PC-3 (cell line): ENCODE measurements around the gene LCLAT1.

Experiments
- EZH2 ChIP-seq: fragments of 300-600 bp; sonication (generic); IDR thresholded peaks from one replicate; pipeline ENCODE4 v1.6.1; 2017; ENCODE audit warnings: antibody characterized with exemption, mild to moderate bottlenecking, low read length; ENCODE audit not compliant: unreplicated experiment
- EZH2phosphoT487 ChIP-seq: fragments of 300-600 bp; sonication (generic); IDR thresholded peaks from 2 replicates; pipeline ENCODE4 v1.6.1; 2018; ENCODE audit warnings: mild to moderate bottlenecking, antibody characterized with exemption, low read length, borderline replicate concordance
- TF ChIP-seq, protein P1 (sequence below): fragments of 300-600 bp; sonication (generic); conservative IDR thresholded peaks from 2 replicates; pipeline ENCODE4 v1.5.1; 2017; ENCODE audit warnings: antibody characterized with exemption, low read depth, mild to moderate bottlenecking, low read length

GRCh38 chr2:30492185-30492584 lies 45.1 kb downstream of the LCLAT1 start:
- TF ChIP-seq, protein P1, sequence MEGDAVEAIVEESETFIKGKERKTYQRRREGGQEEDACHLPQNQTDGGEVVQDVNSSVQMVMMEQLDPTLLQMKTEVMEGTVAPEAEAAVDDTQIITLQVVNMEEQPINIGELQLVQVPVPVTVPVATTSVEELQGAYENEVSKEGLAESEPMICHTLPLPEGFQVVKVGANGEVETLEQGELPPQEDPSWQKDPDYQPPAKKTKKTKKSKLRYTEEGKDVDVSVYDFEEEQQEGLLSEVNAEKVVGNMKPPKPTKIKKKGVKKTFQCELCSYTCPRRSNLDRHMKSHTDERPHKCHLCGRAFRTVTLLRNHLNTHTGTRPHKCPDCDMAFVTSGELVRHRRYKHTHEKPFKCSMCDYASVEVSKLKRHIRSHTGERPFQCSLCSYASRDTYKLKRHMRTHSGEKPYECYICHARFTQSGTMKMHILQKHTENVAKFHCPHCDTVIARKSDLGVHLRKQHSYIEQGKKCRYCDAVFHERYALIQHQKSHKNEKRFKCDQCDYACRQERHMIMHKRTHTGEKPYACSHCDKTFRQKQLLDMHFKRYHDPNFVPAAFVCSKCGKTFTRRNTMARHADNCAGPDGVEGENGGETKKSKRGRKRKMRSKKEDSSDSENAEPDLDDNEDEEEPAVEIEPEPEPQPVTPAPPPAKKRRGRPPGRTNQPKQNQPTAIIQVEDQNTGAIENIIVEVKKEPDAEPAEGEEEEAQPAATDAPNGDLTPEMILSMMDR, result no peak
- no peak for TF ChIP-seq EZH2
- no peak for TF ChIP-seq EZH2phosphoT487
